SK-N-SH treated with all-trans-retinoic acid at 6 μM for 48 hours (cell line): ENCODE results near the gene PPFIA4.

Experiments
- ARNTL ChIP-seq: fragments of 450-650 bp; formaldehyde crosslinking; IDR thresholded peaks from 2 replicates; pipeline ENCODE4 v1.5.0; 2020; ENCODE audit warnings: low read depth, mild to moderate bottlenecking, moderate library complexity, borderline replicate concordance
- BACH2 ChIP-seq: fragments of 250-450 bp; sonication (Bioruptor Pico); IDR thresholded peaks from 2 replicates; pipeline ENCODE4 v1.9.0; 2021; ENCODE audit warnings: mild to moderate bottlenecking, borderline replicate concordance
- ESRRG ChIP-seq: fragments of 250-450 bp; sonication (Bioruptor Pico); IDR thresholded peaks from 2 replicates; pipeline ENCODE4 v1.6.1; 2021; ENCODE audit warnings: mild to moderate bottlenecking
- GLIS3 ChIP-seq: fragments of 250-450 bp; sonication (Bioruptor Pico); IDR thresholded peaks from 2 replicates; pipeline ENCODE4 v1.5.0; 2020; ENCODE audit warnings: mild to moderate bottlenecking, moderate library complexity
- ISL1 ChIP-seq: fragments of 250-450 bp; sonication (Bioruptor Pico); IDR thresholded peaks from 2 replicates; pipeline ENCODE4 v2.1.2; 2022; ENCODE audit warnings: mild to moderate bottlenecking, moderate library complexity
- PATZ1 ChIP-seq: fragments of 250-450 bp; sonication (Bioruptor Pico); IDR thresholded peaks from 2 replicates; pipeline ENCODE4 v1.8.0; 2020; ENCODE audit warnings: mild to moderate bottlenecking, moderate library complexity, borderline replicate concordance
- TCF4 ChIP-seq: fragments of 250-450 bp; sonication (Bioruptor Pico); IDR thresholded peaks from 2 replicates; pipeline ENCODE4 v1.8.0; 2021; ENCODE audit warnings: mild to moderate bottlenecking, moderate library complexity, borderline replicate concordance
- ZNF70 ChIP-seq: fragments of 450-650 bp; formaldehyde crosslinking; IDR thresholded peaks from 2 replicates; pipeline ENCODE4 v1.5.0; 2020; ENCODE audit warnings: mild to moderate bottlenecking, moderate library complexity

GRCh38 chr1:203069030-203069747, 42.9 kb downstream of the PPFIA4 start:
- TF ChIP-seq ZNF70 (CRISPR knock-in tag) (no peak), GLIS3 (CRISPR knock-in tag) (no peak), ARNTL (CRISPR knock-in tag) (no peak), ISL1 (CRISPR knock-in tag) (no peak), ESRRG (CRISPR knock-in tag) (no peak), PATZ1 (CRISPR knock-in tag) (no peak), BACH2 (CRISPR knock-in tag) (no peak), TCF4 (CRISPR knock-in tag) (no peak)
